Astrocyte (in vitro differentiated cells and primary cell): ENCODE data around the gene FILIP1L. TPM values are rescaled to one million over a fixed set of nuclear protein-coding genes. Genes with fewer than 3 reads are reported as not detected.

Experiments
- DNase-seq: peaks from one replicate; pipeline ENCODE4 v3.0.0-alpha.2; 2010; ENCODE audit warnings: low read depth
- FAIRE-seq: peaks from 2 replicates; lab custom pipeline; 2011; peaks lifted over from hg19 to GRCh38; lab: Jason Lieb, UNC
- H2AFZ ChIP-seq: 2 replicates; pipeline ENCODE4 v1.6.0; 2012; ENCODE audit warnings: low read depth, low read length, inconsistent platforms
- H3K27ac ChIP-seq: 2 replicates; pipeline ENCODE4 v1.5.1; 2011; ENCODE audit warnings: low read depth, low read length, inconsistent platforms
- H3K27me3 ChIP-seq: 2 replicates; pipeline ENCODE4 v1.6.0; 2011; ENCODE audit warnings: low read length, inconsistent platforms; ENCODE audit not compliant: insufficient read depth
- H3K36me3 ChIP-seq: 2 replicates; pipeline ENCODE4 v1.5.1; 2011; ENCODE audit warnings: low read length, inconsistent platforms; ENCODE audit not compliant: insufficient read depth
- H3K4me1 ChIP-seq: 2 replicates; pipeline ENCODE4 v1.5.1; 2011; ENCODE audit warnings: low read length, inconsistent platforms; ENCODE audit not compliant: insufficient read depth
- H3K4me2 ChIP-seq: 2 replicates; pipeline ENCODE4 v1.6.0; 2012; ENCODE audit warnings: low read length, inconsistent platforms
- H3K4me3 ChIP-seq: 2 replicates; pipeline ENCODE4 v1.5.1; 2011; ENCODE audit warnings: low read depth, mild to moderate bottlenecking, low read length, inconsistent platforms; ENCODE audit not compliant: insufficient read depth
- H3K79me2 ChIP-seq: 2 replicates; pipeline ENCODE4 v1.6.0; 2012; ENCODE audit warnings: mild to moderate bottlenecking, low read length, inconsistent platforms; ENCODE audit not compliant: insufficient read depth
- H3K9ac ChIP-seq: 2 replicates; pipeline ENCODE4 v1.6.0; 2012; ENCODE audit warnings: mild to moderate bottlenecking, low read length, inconsistent platforms
- H3K9me3 ChIP-seq: 2 replicates; pipeline ENCODE4 v1.5.1; 2012; ENCODE audit warnings: low read depth, mild to moderate bottlenecking, low read length, inconsistent platforms; ENCODE audit not compliant: insufficient read depth
- H4K20me1 ChIP-seq: 2 replicates; pipeline ENCODE4 v1.6.0; 2012; ENCODE audit warnings: low read length, inconsistent platforms; ENCODE audit not compliant: insufficient read depth
- H3K27ac Mint-ChIP-seq: one replicate; pipeline ENCODE4 v1.8.0; 2021; ENCODE audit warnings: mild to moderate bottlenecking, mixed read lengths; ENCODE audit not compliant: unreplicated experiment
- H3K27me3 Mint-ChIP-seq: one replicate; pipeline ENCODE4 v1.8.0; 2021; ENCODE audit warnings: low read depth, mixed read lengths; ENCODE audit not compliant: unreplicated experiment
- H3K36me3 Mint-ChIP-seq: one replicate; pipeline ENCODE4 v1.8.0; 2021; ENCODE audit warnings: low read depth, mixed read lengths; ENCODE audit not compliant: unreplicated experiment
- H3K4me1 Mint-ChIP-seq: one replicate; pipeline ENCODE4 v1.8.0; 2021; ENCODE audit warnings: low read depth, mixed read lengths; ENCODE audit not compliant: unreplicated experiment
- H3K4me3 Mint-ChIP-seq: one replicate; pipeline ENCODE4 v1.8.0; 2021; ENCODE audit warnings: mild to moderate bottlenecking, moderate library complexity, mixed read lengths; ENCODE audit not compliant: unreplicated experiment
- H3K9me3 Mint-ChIP-seq: one replicate; pipeline ENCODE4 v1.8.0; 2021; ENCODE audit warnings: mild to moderate bottlenecking, mixed read lengths; ENCODE audit not compliant: unreplicated experiment
- EZH2 ChIP-seq: IDR thresholded peaks from 2 replicates; pipeline ENCODE4 v1.6.1; 2012; ENCODE audit warnings: mild to moderate bottlenecking, low read length, inconsistent platforms; ENCODE audit not compliant: insufficient read depth
- total RNA-seq: library from RNA; stranded (reverse); gene quantifications from 2 replicates; pipeline ENCODE4 v1.2.1, GENCODE V29; 2021
- TF ChIP-seq, protein P1 (sequence below): IDR thresholded peaks from 2 replicates; pipeline ENCODE4 v1.5.1; 2011; ENCODE audit warnings: low read depth, mild to moderate bottlenecking, inconsistent platforms, low read length, moderate library complexity; ENCODE audit not compliant: insufficient read depth

The FILIP1L gene
- total RNA-seq, 1 donor from 2014 or later = 209 TPM

- no peaks in the 10 kb centered on the region for H3K27me3 Mint-ChIP-seq
- no peak for FAIRE-seq
- TF ChIP-seq, protein P1, sequence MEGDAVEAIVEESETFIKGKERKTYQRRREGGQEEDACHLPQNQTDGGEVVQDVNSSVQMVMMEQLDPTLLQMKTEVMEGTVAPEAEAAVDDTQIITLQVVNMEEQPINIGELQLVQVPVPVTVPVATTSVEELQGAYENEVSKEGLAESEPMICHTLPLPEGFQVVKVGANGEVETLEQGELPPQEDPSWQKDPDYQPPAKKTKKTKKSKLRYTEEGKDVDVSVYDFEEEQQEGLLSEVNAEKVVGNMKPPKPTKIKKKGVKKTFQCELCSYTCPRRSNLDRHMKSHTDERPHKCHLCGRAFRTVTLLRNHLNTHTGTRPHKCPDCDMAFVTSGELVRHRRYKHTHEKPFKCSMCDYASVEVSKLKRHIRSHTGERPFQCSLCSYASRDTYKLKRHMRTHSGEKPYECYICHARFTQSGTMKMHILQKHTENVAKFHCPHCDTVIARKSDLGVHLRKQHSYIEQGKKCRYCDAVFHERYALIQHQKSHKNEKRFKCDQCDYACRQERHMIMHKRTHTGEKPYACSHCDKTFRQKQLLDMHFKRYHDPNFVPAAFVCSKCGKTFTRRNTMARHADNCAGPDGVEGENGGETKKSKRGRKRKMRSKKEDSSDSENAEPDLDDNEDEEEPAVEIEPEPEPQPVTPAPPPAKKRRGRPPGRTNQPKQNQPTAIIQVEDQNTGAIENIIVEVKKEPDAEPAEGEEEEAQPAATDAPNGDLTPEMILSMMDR = no peak
- no peak for TF ChIP-seq EZH2
- no peaks in the 10 kb centered on the region for H3K79me2 ChIP-seq
- peaks cover 48% of the 10 kb centered on the region for H3K4me1 Mint-ChIP-seq
- no peaks in the 10 kb centered on the region for H3K36me3 Mint-ChIP-seq
- peaks cover 23% of the 10 kb centered on the region for H3K4me1 ChIP-seq
- DNase-seq = no peak
- no peaks in the 10 kb centered on the region for H3K27me3 ChIP-seq
- no peak overlapping the region for H3K27ac ChIP-seq
- H3K9me3 Mint-ChIP-seq = no peaks in the 10 kb centered on the region
- no peak overlapping the region for H3K4me3 ChIP-seq
- H3K27ac Mint-ChIP-seq = no peak overlapping the region
- no peak overlapping the region for H3K4me2 ChIP-seq
- H3K9ac ChIP-seq = no peak overlapping the region
- no peak overlapping the region for H2AFZ ChIP-seq
- H3K9me3 ChIP-seq = no peaks in the 10 kb centered on the region
- H3K4me3 Mint-ChIP-seq = no peak overlapping the region
- H4K20me1 ChIP-seq = no peaks in the 10 kb centered on the region
- H3K36me3 ChIP-seq = no peaks in the 10 kb centered on the region
Observed at GRCh38 chr3:99933971-99934750, 180.1 kb downstream of the FILIP1L start.

DNA sequence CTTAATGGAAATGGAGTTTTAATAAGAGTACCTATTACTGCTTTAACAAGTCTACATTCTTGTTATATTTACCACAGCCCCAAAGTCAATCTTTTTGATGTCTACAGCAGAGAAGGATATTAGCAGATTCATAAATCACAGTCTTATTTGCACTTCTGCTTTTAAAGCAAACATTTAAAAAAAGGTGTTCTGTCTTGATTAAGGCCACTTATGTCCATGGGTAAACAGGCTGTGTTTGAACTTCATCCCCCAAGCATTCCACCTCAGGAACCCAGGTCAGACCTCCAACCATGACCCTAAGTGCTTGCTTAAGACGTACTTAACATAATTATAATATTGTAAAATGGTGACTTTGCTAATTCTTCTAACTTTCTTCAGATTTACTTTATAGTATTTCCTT lies 183.2 kb downstream of the FILIP1L start:
- DNase-seq (no peak), FAIRE-seq (no peak)
- Histone ChIP-seq H3K9ac (no peak overlapping the region), H2AFZ (no peak overlapping the region), H3K4me3 (no peak overlapping the region), H3K9me3 (no peaks in the 10 kb centered on the region), H3K27ac (no peak overlapping the region), H3K4me1 (peaks cover 3% of the 10 kb centered on the region), H3K4me2 (no peak overlapping the region), H3K27me3 (no peaks in the 10 kb centered on the region), H3K79me2 (no peaks in the 10 kb centered on the region), H3K36me3 (no peaks in the 10 kb centered on the region), H4K20me1 (no peaks in the 10 kb centered on the region)
- H3K4me3 Mint-ChIP-seq = no peak overlapping the region
- H3K27ac Mint-ChIP-seq = no peak overlapping the region
- no peak for TF ChIP-seq EZH2
- TF ChIP-seq, protein P1 = no peak
- no peaks in the 10 kb centered on the region for H3K9me3 Mint-ChIP-seq
- H3K36me3 Mint-ChIP-seq = no peaks in the 10 kb centered on the region
- no peaks in the 10 kb centered on the region for H3K27me3 Mint-ChIP-seq
- peaks cover 41% of the 10 kb centered on the region for H3K4me1 Mint-ChIP-seq

DNA sequence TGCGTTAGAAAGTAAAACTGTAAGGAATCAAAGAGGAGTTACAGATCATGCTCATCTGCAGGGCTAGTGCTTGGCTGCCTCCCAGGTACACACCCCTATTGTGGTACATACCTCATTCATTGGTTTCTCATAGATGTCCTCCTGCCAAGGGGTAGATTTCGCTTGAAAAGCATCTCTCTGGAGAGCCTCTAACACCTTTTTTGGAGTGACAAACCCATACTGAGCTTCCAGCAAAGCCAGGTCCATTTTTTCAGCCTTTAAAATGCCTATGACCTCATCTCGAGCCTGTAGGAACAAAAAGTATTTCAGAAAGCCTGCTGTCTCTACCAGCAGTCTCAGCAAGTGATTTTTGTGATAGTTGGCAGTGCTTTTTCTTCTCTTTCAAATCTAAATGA lies 184.6 kb downstream of the FILIP1L start:
- Mint-ChIP-seq H3K9me3 (no peaks in the 10 kb centered on the region), H3K27me3 (no peaks in the 10 kb centered on the region), H3K4me1 (peaks cover 41% of the 10 kb centered on the region), H3K4me3 (no peak overlapping the region), H3K36me3 (no peaks in the 10 kb centered on the region), H3K27ac (peak overlapping the region; percentile 1)
- DNase-seq (peak; percentile 89), FAIRE-seq (peak; percentile 63)
- Histone ChIP-seq H3K4me2 (peak overlapping the region; percentile 46), H3K4me3 (no peak overlapping the region), H3K27ac (no peak overlapping the region), H3K4me1 (peaks cover 6% of the 10 kb centered on the region), H3K27me3 (no peaks in the 10 kb centered on the region), H3K9ac (no peak overlapping the region), H2AFZ (no peak overlapping the region), H4K20me1 (no peaks in the 10 kb centered on the region), H3K36me3 (no peaks in the 10 kb centered on the region), H3K9me3 (no peaks in the 10 kb centered on the region), H3K79me2 (no peaks in the 10 kb centered on the region)
- no peak for TF ChIP-seq EZH2
- TF ChIP-seq, protein P1 = no peak
